Activated T-helper 2 cell treated with anti-CD3 and anti-CD28 coated beads, Interferon-gamma antibody, Interleukin-2, Interleukin-4, amounts not matched to agents 10 μg/mL and 5 μg/mL and 100 μg/mL, durations not matched to agents 14 hours and 24 hours and 36 hours (primary cell): ENCODE results near the gene DHRS9. TPM values are rescaled to one million over a fixed set of nuclear protein-coding genes. Genes with fewer than 3 reads are reported as not detected.
A peak's percentile ranks its signal among the peaks of the same experiment; 100 is the strongest.

ENCODE experiments used
- DNase-seq: peaks from one replicate; pipeline ENCODE4 v3.0.0; 2021; ENCODE audit warnings: low spot score
- H3K27ac Mint-ChIP-seq: one replicate; pipeline ENCODE4 v1.8.0; 2021; ENCODE audit warnings: mixed read lengths
- H3K27me3 Mint-ChIP-seq: one replicate; pipeline ENCODE4 v1.8.0; 2021; ENCODE audit warnings: low read depth, mixed read lengths
- H3K36me3 Mint-ChIP-seq: one replicate; pipeline ENCODE4 v1.8.0; 2021; ENCODE audit warnings: low read depth, mixed read lengths
- H3K4me1 Mint-ChIP-seq: one replicate; pipeline ENCODE4 v1.8.0; 2021; ENCODE audit warnings: low read depth, mixed read lengths
- H3K4me3 Mint-ChIP-seq: one replicate; pipeline ENCODE4 v1.8.0; 2021; ENCODE audit warnings: low read depth, mild to moderate bottlenecking, moderate library complexity, mixed read lengths
- H3K9me3 Mint-ChIP-seq: one replicate; pipeline ENCODE4 v1.8.0; 2021; ENCODE audit warnings: mixed read lengths
- intact Hi-C: fragments of 100-400 bp; cut with micrococcal nuclease; formaldehyde crosslinking; loops from one replicate; pipeline ENCODE4 v1.15.1; 2023
- total RNA-seq: library from RNA; stranded (reverse); gene quantifications from 2 replicates; pipeline ENCODE4 v1.2.3, GENCODE V29; 2022

The DHRS9 gene
- total RNA-seq, 1 donor from 2014 or later: 3.3 TPM

- H3K4me1 Mint-ChIP-seq: peaks cover 26% of the 10 kb centered on the region
- H3K27ac Mint-ChIP-seq: no peak overlapping the region
- intact Hi-C loops: no loop called here
- no peaks in the 10 kb centered on the region for H3K27me3 Mint-ChIP-seq
- no peak overlapping the region for H3K4me3 Mint-ChIP-seq
- H3K9me3 Mint-ChIP-seq: no peaks in the 10 kb centered on the region
- peaks cover 8% of the 10 kb centered on the region for H3K36me3 Mint-ChIP-seq
- no peak for DNase-seq
Observed at GRCh38 chr2:169091256-169091655, 21.9 kb downstream of the DHRS9 start.

- intact Hi-C loops: no loop called here
- H3K36me3 Mint-ChIP-seq: peaks cover 2% of the 10 kb centered on the region
- no peaks in the 10 kb centered on the region for H3K27me3 Mint-ChIP-seq
- H3K4me1 Mint-ChIP-seq: peaks cover 30% of the 10 kb centered on the region
- H3K9me3 Mint-ChIP-seq: no peaks in the 10 kb centered on the region
- H3K4me3 Mint-ChIP-seq: no peak overlapping the region
- no peak for DNase-seq
- H3K27ac Mint-ChIP-seq: no peak overlapping the region
Observed at GRCh38 chr2:169091761-169092519, 22.6 kb downstream of the DHRS9 start.

GRCh38 chr2:169093535-169093934 is 24.2 kb downstream of the DHRS9 start:
- no peak for DNase-seq
- intact Hi-C loops: no loop called here
- Mint-ChIP-seq H3K4me1 (peaks cover 35% of the 10 kb centered on the region), H3K27me3 (no peaks in the 10 kb centered on the region), H3K36me3 (peaks cover 2% of the 10 kb centered on the region), H3K4me3 (no peak overlapping the region), H3K9me3 (no peaks in the 10 kb centered on the region), H3K27ac (no peak overlapping the region)

GRCh38 chr2:169094676-169095075 is 25.3 kb downstream of the DHRS9 start:
- H3K27me3 Mint-ChIP-seq: no peaks in the 10 kb centered on the region
- no peak overlapping the region for H3K4me3 Mint-ChIP-seq
- H3K36me3 Mint-ChIP-seq: peaks cover 2% of the 10 kb centered on the region
- no peaks in the 10 kb centered on the region for H3K9me3 Mint-ChIP-seq
- peaks cover 35% of the 10 kb centered on the region for H3K4me1 Mint-ChIP-seq
- H3K27ac Mint-ChIP-seq: no peak overlapping the region
- DNase-seq: no peak
- intact Hi-C loops: loop anchor here (1.0 kb wide), 1 partner anchor 20 kb away; no protein-coding TSS in a partner anchor

- peak overlapping the region; percentile 73 for H3K27ac Mint-ChIP-seq
- peaks cover 39% of the 10 kb centered on the region for H3K4me1 Mint-ChIP-seq
- H3K4me3 Mint-ChIP-seq: peak overlapping the region; percentile 9
- peaks cover 2% of the 10 kb centered on the region for H3K36me3 Mint-ChIP-seq
- DNase-seq: peak; percentile 15
- intact Hi-C loops: loop anchor here (1.0 kb wide), 2 partner anchors 12 to 21 kb away; no protein-coding TSS in a partner anchor
- no peaks in the 10 kb centered on the region for H3K27me3 Mint-ChIP-seq
- H3K9me3 Mint-ChIP-seq: no peaks in the 10 kb centered on the region
Observed at GRCh38 chr2:169095621-169096105, 26.3 kb downstream of the DHRS9 start.

GRCh38 chr2:169104848-169105247 is 35.5 kb downstream of the DHRS9 start:
- H3K36me3 Mint-ChIP-seq: peaks cover 8% of the 10 kb centered on the region
- no peak for DNase-seq
- intact Hi-C loops: loop anchor here (1.0 to 10.0 kb wide), 4 partner anchors 36 to 860 kb away; partner anchors contain the start of genes DHRS9, LRP2 and STK39
- no peaks in the 10 kb centered on the region for H3K27me3 Mint-ChIP-seq
- H3K4me1 Mint-ChIP-seq: peaks cover 56% of the 10 kb centered on the region
- H3K9me3 Mint-ChIP-seq: peaks cover 4% of the 10 kb centered on the region
- no peak overlapping the region for H3K27ac Mint-ChIP-seq
- no peak overlapping the region for H3K4me3 Mint-ChIP-seq

- Mint-ChIP-seq H3K27me3 (no peaks in the 10 kb centered on the region), H3K27ac (peak overlapping the region; percentile 40), H3K4me3 (peak overlapping the region; percentile 27), H3K36me3 (peaks cover 8% of the 10 kb centered on the region), H3K4me1 (peaks cover 55% of the 10 kb centered on the region), H3K9me3 (peaks cover 4% of the 10 kb centered on the region)
- intact Hi-C loops: loop anchor here (1.0 to 10.0 kb wide), 4 partner anchors 36 to 861 kb away; partner anchors contain the start of genes DHRS9, LRP2 and STK39
- DNase-seq: no peak
Observed at GRCh38 chr2:169105476-169105875, 36.1 kb downstream of the DHRS9 start.

- peaks cover 53% of the 10 kb centered on the region for H3K4me1 Mint-ChIP-seq
- intact Hi-C loops: loop anchor here (5.0 to 10.0 kb wide), 2 partner anchors 256 to 861 kb away; partner anchors contain the start of genes LRP2 and STK39
- no peak overlapping the region for H3K27ac Mint-ChIP-seq
- H3K36me3 Mint-ChIP-seq: peaks cover 8% of the 10 kb centered on the region
- DNase-seq: no peak
- H3K9me3 Mint-ChIP-seq: peaks cover 4% of the 10 kb centered on the region
- H3K4me3 Mint-ChIP-seq: no peak overlapping the region
- peaks cover 1% of the 10 kb centered on the region for H3K27me3 Mint-ChIP-seq
Observed at GRCh38 chr2:169106134-169106533, 36.8 kb downstream of the DHRS9 start.

GRCh38 chr2:169106563-169107545 is 37.5 kb downstream of the DHRS9 start:
- peaks cover 53% of the 10 kb centered on the region for H3K4me1 Mint-ChIP-seq
- H3K9me3 Mint-ChIP-seq: peaks cover 4% of the 10 kb centered on the region
- DNase-seq: no peak
- H3K27ac Mint-ChIP-seq: peak overlapping the region; percentile 15
- intact Hi-C loops: loop anchor here (1.0 to 10.0 kb wide), 3 partner anchors 11 to 862 kb away; partner anchors contain the start of genes LRP2 and STK39
- no peak overlapping the region for H3K4me3 Mint-ChIP-seq
- H3K27me3 Mint-ChIP-seq: peaks cover 1% of the 10 kb centered on the region
- H3K36me3 Mint-ChIP-seq: peaks cover 8% of the 10 kb centered on the region

GRCh38 chr2:169107645-169108044 is 38.3 kb downstream of the DHRS9 start:
- H3K4me3 Mint-ChIP-seq: no peak overlapping the region
- peak; percentile 31 for DNase-seq
- peak overlapping the region; percentile 54 for H3K27ac Mint-ChIP-seq
- H3K36me3 Mint-ChIP-seq: peaks cover 8% of the 10 kb centered on the region
- intact Hi-C loops: loop anchor here (1.0 to 10.0 kb wide), 3 partner anchors 11 to 863 kb away; partner anchors contain the start of genes LRP2 and STK39
- peaks cover 4% of the 10 kb centered on the region for H3K9me3 Mint-ChIP-seq
- H3K27me3 Mint-ChIP-seq: peaks cover 1% of the 10 kb centered on the region
- peaks cover 53% of the 10 kb centered on the region for H3K4me1 Mint-ChIP-seq

- peaks cover 1% of the 10 kb centered on the region for H3K27me3 Mint-ChIP-seq
- peak overlapping the region; percentile 54 for H3K27ac Mint-ChIP-seq
- intact Hi-C loops: loop anchor here (5.0 to 10.0 kb wide), 2 partner anchors 254 to 863 kb away; partner anchors contain the start of genes LRP2 and STK39
- DNase-seq: no peak
- peaks cover 4% of the 10 kb centered on the region for H3K9me3 Mint-ChIP-seq
- peaks cover 8% of the 10 kb centered on the region for H3K36me3 Mint-ChIP-seq
- H3K4me1 Mint-ChIP-seq: peaks cover 52% of the 10 kb centered on the region
- H3K4me3 Mint-ChIP-seq: no peak overlapping the region
Observed at GRCh38 chr2:169108099-169108884, 38.9 kb downstream of the DHRS9 start.
